PC-3 (cell line): ENCODE results near the gene NKIRAS2.

ENCODE experiments used
- EZH2 ChIP-seq: fragments of 300-600 bp; sonication (generic); IDR thresholded peaks from one replicate; pipeline ENCODE4 v1.6.1; 2017; ENCODE audit warnings: antibody characterized with exemption, mild to moderate bottlenecking, low read length; ENCODE audit not compliant: unreplicated experiment
- EZH2phosphoT487 ChIP-seq: fragments of 300-600 bp; sonication (generic); IDR thresholded peaks from 2 replicates; pipeline ENCODE4 v1.6.1; 2018; ENCODE audit warnings: mild to moderate bottlenecking, antibody characterized with exemption, low read length, borderline replicate concordance
- TF ChIP-seq, protein P1 (sequence below): fragments of 300-600 bp; sonication (generic); conservative IDR thresholded peaks from 2 replicates; pipeline ENCODE4 v1.5.1; 2017; ENCODE audit warnings: antibody characterized with exemption, low read depth, mild to moderate bottlenecking, low read length

DNA sequence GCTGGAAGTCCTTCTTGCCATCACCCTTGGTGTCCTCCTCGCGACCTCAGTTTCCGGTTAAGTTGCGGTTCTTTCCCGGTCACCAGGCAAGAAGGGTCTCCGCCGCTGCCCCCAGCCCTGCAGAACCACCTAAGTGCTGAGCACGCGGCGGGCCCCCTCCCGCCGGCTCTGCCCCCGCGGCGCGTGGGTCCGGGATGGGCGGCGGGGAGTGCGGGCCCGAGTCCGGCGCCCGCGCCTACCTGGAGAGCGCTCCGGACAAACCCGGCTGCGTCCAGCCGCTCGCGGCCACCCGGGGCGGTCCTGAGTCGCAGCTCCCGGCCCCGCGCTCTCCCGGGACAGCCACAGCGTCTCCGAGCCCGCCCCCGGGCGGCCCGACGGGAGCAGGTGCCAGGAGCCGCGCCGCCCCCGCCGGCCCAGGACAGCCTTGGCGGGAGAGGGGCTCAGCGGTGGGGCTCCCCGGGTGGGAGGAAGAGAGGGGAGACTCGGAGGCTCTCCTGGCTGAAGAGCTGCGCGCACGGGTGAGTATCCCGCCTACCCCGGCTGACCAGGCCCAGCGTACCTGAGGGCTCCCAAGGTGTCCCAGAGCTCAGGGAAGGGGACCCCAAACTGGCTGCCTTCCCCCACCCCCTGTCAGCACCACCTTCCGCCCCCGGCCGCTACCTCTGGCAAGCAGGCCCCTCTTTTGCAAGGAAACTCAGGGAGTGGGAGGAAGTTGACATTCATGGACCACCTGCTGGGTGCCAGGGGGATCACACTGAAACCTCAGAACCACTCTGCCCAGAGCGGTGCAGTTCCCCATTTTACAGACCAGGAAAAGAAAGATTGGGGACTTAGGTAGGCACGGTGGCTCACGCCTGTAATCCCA, 52.7 kb downstream of the NKIRAS2 start:
- TF ChIP-seq, protein P1, sequence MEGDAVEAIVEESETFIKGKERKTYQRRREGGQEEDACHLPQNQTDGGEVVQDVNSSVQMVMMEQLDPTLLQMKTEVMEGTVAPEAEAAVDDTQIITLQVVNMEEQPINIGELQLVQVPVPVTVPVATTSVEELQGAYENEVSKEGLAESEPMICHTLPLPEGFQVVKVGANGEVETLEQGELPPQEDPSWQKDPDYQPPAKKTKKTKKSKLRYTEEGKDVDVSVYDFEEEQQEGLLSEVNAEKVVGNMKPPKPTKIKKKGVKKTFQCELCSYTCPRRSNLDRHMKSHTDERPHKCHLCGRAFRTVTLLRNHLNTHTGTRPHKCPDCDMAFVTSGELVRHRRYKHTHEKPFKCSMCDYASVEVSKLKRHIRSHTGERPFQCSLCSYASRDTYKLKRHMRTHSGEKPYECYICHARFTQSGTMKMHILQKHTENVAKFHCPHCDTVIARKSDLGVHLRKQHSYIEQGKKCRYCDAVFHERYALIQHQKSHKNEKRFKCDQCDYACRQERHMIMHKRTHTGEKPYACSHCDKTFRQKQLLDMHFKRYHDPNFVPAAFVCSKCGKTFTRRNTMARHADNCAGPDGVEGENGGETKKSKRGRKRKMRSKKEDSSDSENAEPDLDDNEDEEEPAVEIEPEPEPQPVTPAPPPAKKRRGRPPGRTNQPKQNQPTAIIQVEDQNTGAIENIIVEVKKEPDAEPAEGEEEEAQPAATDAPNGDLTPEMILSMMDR, result no peak
- TF ChIP-seq EZH2, result no peak
- no peak for TF ChIP-seq EZH2phosphoT487
